NCI-H1694 (cell line): Measurements from ENCODE around the gene DPEP2.
"Not testable (repeated sequence)": the region's sequence is repeated elsewhere in the genome, so short reads cannot be mapped to it uniquely, and the experiment has no call there.

Experiments
- DNase-seq: peaks from one replicate; lab custom pipeline; 2025; lab: John Stamatoyannopoulos, UW

DPEP2 gene, protein sequence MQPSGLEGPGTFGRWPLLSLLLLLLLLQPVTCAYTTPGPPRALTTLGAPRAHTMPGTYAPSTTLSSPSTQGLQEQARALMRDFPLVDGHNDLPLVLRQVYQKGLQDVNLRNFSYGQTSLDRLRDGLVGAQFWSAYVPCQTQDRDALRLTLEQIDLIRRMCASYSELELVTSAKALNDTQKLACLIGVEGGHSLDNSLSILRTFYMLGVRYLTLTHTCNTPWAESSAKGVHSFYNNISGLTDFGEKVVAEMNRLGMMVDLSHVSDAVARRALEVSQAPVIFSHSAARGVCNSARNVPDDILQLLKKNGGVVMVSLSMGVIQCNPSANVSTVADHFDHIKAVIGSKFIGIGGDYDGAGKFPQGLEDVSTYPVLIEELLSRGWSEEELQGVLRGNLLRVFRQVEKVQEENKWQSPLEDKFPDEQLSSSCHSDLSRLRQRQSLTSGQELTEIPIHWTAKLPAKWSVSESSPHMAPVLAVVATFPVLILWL

DNA sequence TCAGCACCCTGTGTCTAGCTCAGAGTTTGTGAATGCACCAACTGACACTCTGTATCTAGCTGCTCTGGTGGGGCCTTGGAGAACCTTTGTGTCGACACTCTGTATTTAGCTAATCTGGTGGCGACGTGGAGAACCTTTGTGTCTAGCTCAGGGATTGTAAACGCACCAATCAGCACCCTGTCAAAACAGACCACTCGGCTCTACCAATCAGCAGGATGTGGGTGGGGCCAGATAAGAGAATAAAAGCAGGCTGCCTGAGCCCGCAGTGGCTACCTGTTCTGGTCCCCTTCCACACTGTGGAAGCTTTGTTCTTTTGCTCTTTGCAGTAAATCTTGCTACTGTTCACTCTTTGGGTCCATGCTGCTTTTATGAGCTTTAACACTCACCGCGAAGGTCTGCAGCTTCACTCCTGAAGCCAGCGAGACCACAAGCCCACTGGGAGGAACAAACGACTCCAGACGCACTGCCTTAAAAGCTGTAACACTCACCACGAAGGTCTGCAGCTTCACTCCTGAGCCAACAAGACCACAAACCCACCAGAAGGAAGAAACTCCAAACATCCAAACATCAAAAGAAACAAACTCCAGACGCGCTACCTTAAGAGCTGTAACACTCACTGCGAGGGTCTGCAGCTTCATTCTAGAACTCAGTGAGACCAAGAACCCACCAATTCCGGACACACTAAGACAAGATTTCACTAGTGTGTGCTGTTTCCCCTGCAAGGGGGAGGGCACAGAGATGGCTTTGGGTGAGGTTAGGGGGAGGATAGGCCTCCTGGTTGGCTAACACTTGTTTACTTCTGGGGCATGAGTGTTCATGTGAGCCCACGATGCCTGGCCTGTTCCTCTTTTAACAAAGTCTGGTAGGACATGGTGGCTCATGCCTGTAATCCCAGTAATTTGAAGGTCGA lies at the start of gene DPEP2:
DPEP2 (minus strand) TSS at position 706 of the 910 bp plus-strand sequence. CDS start 6,272 bp downstream, outside the sequence.
- DNase-seq = not testable (repeated sequence)

DNA sequence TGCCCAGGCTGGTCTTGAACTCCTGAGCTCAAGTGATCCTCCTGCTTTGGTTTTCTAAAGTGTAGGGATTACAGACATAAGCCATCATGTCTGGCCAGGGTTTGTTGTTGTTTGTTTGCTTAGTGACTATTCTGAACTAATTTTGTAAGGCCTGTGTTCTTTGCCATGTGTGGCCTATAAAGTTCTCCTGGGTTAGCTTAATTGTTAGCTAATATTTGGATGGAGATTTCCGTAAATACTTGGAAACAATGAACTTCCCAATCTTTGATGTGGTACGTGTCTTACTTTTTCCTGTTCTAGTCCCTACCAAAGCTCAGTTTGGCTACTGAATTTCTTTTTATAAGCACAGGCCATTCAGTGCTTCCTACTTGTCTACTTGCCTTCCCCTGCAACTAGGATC lies 48.7 kb upstream of the DPEP2 start:
- DNase-seq = no peak

DNA sequence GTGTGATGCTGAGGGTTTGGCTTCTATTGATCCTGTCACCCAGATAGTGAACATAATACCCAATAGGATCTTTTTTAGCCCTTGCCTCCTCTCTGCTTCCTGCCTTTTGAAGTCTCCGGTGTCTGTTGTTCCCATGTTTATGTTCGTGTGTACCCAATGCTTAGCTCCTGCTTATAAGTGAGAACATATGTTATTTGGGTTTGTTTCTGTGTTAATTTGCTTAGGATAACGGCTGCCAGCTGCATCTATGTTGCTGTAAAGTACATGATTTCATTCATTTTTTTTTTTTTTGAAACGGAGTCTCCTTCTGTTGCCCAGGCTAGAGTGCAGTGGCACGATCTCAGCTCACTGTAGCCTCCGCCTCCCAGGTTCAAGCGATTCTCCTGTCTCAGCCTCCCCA lies 46.8 kb upstream of the DPEP2 start:
- peak; percentile 88 for DNase-seq

DNA sequence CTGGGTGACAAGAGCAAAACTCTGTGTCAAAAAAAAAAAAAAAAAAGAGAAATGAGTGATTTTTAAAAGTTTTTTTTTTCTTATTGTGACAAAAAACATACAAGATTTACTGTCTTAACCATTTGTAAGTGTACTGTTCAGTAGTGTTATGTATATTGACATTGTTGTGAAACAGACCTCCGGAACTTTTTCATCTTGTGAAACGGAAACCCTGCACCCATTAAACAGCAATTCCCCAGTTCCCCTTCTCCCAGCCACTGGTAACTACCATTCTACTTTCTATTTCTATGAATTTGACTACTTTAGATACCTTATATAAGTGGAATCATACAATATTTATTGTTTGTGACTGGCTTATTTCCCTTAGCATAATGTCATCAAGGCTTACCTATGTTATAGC lies 42.5 kb upstream of the DPEP2 start:
- no peak for DNase-seq

DNA sequence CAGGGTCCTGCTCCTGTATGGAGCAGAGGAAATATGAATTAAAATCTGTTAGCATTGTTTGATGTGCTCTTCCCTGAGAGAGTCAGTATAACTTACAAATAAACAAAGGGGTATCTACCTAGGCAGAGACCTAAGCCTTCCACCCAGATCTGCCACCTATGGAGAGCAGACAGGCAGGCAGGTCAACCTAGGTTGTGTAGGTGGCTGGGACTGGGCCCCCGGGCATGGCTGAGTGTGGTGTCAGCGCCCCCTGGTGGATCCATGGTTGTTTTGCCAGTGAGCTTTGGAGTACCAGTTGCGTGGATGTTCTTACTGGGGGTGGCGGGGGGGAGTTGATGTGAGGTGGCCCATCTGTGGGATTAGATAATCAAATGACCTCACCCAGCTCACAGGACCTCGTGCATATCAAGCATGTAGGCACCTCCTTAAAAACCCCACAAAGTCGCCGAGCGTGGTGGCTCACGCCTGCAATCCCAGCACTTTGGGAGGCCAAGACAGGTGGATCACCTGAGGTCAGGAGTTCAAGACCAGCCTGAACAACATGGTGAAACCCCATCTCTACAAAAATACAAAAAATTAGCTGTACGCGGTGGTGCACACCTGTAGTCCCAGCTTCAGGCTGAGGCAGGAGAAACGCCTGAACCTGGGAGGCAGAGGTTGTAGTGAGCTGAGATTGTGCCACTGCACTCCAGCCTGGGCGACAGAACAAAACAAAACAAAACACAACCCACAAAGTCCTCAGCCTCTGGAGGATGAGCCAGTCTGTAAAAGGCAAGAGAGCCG lies 41.4 kb upstream of the DPEP2 start:
- peak; percentile 6 for DNase-seq

DNA sequence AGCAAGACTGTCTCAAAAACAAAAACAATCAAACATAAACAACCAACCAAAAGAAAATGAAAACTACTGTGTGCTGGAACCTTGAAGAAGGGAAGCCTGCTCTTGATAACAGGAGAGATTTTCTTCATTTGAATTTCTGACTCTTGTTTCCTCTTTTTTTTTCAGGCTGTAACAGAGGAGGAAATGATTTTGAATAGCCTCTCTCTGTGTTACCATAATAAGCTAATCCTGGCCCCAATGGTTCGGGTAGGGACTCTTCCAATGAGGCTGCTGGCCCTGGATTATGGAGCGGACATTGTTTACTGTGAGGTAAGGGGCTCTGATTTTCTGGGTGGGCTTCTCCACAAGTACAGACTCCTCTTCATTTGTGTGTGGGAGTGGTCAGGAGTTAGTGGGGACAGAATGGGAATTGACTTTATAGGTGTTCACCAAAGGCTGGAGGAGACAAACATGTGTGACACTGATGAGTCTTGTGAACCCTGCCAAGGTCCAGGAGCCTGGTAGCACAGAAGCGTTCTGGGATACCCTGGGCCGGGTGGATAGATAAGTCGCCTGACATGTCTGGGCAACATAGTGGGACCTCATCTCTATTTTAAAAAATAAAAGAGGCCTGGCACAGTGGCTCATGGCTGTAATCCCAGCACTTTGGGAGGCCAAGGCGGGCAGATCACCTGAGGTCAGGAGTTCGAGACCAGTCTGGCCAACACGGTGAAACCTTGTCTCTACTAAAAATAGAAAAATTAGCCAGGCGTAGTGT lies 38.7 kb upstream of the DPEP2 start:
- no peak for DNase-seq

DNA sequence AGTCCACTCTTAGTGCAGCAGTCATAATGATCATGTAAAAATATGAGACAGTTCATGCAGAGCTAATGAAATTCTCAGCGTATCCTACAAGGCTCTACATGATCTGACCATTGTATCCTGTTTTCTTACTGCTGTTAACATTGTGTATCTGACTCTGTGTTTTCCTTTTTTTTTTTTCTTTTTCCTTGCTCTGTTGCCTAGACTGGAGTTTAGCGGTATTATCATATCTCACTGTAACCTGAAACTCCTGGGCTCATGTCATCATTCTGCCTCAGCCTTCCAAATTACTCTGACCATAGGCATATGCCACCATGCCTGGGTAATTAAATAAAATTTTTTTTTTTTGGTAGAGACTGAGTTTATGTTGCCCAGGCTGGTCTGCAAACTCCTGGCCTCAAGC lies 35.9 kb upstream of the DPEP2 start:
- no peak for DNase-seq

DNA sequence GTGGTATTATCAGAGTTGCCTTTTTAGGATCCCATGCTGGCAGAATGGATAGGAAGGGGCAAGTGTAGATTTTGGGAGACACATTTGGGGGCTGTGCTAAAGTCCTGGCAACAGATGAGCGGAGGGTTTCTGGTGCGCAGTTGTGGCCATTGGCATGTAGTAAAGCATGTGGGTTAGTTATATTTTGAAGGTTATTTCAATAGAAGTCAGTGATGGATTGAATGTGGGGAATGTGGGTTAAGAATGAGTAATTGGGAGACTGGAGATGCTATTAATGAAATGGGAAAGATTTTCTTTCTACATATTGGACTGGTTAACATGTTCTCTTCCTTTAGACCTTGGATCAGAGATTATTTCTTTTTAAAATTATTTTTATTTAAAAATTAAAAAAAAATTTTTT lies 33.8 kb upstream of the DPEP2 start:
- no peak for DNase-seq

DNA sequence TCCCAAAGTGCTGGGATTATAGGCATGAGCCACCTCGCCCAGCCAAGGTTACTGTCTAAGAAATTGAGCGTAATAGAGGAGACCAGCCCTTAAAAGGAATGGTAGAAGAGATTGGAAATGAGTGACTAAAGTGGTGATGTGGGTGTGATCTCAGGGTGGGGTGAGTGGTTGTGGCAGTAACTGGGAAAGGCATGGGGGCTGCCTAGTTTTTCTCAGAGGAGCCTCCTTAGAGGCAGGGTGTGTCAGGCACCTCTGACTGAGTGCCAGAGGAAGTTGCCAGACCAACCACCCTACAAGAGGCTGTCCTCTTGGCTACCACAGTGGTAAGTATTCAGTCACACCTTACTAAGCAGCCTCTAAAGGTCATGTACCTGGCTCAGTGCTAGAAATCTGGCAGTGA lies 32.7 kb upstream of the DPEP2 start:
- no peak for DNase-seq

DNA sequence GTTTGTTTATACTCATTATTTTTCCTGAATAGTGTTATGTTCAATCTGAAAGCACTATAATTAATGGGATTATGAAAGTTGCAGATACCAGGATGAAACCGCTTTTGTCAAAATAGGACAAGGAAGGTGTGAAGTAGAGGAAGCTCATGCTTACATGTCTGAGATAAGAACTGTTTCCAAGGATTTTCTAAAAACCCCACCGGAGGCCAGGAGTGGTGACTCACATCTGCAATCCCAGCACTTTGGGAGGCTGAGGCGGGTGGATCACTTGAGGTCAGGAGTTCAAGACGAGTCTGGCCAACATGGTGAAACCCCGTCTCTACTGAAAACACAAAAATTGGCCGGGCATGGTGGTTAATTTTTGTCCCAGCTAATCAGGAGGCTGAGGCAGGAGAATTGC lies 30.8 kb upstream of the DPEP2 start:
- not testable (repeated sequence) for DNase-seq

DNA sequence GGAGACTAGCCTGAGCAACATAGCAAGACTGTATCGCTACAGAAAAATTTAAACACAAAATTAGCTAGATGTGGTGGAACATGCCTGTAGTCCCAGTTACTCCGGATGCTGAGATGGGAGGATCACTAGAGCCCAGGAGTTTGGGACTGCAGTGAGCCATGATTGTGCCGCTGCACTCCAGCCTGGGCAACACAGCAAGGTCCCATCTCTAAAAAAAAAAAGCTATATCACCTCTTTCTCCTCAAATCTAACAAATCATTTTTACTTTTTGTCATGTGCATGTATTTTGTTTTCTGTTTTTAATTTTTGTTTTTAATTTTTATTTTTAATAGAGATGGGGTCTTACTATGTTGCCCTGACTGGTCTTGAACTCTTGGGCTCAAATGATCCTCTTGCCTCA lies 29.7 kb upstream of the DPEP2 start:
- DNase-seq = no peak

DNA sequence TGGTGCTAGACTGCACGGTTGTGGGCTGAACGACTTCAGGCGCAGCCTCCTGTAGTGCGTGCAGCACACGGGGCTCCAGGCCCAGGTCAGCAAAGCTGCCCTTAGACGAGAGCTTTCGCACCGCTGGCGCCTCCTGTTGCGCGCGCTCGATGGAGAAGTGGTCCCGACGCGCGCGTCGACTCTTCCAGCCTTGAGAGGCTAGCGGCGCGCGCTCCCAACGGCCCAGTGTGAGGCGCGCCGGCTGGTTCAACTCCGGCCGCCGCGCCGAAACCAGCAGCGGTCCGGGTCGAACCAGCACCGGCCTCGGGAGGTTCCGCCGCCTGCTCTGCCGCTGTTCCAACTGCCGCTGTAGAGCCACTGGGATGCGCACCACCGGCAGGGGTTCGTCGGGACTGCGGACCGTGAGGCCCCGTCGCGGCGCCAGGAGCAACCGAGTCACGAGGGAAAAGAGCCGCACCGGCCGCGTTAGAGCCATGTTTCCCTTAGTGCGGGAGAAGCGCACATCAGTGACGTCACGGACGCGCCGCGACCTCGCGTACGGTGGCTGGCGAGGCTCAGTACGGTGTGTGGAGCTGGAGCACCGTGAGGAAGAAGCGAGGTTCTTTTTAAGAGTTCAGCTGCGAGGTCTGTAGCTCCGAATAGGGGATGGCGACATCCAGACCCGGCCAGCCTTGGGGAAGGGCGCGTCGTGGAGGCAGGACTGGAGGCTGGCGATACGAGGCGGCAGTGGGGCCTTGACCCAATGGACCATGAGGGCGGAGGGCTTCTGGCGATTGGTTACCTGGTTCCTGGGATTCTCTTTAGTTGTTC lies 23.6 kb upstream of the DPEP2 start, which contains the start of the genes DDX28 and DUS2:
DDX28 (minus strand) TSS at position 505 of the 810 bp plus-strand sequence; CDS start at position 475, 30 bp downstream.
DUS2 (plus strand) TSS at position 557 of the 810 bp plus-strand sequence. CDS start 14,740 bp downstream, outside the sequence.
- peak; percentile 81 for DNase-seq

DNA sequence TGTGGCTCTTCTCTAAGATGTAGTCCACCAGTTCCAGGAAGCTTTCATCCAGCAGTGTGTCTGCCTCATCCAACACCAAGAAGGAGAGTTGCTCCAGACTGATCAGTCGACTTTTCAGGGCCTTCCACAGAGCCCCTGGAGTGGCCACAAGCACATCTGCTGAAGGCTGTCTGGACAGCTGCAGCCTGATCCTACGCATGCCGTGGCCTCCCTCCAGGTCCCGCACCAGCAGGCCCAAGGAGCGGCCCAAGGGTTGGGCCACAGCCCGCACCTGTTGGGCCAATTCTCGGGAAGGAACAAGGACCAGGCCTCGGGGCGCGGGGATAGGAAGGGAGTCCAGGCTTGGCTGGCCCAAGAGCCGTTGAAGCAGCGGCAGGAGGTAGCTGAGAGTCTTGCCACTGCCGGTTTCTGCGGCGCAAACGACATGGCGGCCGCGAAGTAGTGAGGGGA lies 23.0 kb upstream of the DPEP2 start:
- DNase-seq = no peak

DNA sequence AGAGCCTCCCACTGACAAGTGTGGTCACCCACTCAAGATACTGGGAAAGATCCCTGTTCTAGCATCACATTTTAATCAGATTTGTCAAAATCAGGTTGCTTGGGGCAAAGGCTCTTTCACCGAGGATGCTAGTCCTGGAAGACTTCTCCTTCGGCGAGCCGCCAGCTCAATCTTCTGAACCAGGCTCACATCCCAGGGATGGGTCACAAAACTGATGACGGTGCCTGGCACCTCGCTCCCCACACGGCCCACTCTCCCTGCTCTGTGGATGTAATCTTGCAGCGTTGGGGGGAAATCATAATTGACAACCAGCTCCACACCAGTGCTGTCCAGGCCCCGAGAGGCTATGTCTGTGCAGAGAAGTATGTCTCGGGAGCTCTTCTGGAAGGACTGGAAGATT lies 22.2 kb upstream of the DPEP2 start:
- DNase-seq = no peak

DNA sequence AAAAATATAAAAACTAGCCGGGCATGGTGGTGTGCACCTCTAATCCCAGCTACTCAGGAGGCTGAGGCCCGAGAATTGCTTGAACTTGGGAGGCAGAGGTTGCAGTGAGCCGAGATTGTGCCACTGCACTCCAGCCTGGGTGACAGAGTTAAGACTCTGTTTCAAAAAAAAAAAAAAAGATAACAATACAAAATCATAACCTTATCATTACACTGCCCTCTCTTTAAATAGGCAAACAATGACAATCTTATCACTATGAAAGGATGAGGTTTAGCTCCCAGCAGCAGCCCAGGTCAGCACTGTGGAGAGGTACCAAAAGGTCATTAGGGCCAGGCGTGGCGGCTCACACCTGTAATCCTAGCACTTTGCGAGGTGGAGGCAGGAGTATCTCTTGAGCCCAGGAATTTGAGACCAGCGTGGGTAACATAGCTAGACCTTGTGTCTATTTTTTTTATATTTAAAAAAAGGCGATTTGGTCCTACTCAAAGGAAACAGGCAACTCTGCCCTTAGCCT lies 19.9 kb upstream of the DPEP2 start:
- no peak for DNase-seq

DNA sequence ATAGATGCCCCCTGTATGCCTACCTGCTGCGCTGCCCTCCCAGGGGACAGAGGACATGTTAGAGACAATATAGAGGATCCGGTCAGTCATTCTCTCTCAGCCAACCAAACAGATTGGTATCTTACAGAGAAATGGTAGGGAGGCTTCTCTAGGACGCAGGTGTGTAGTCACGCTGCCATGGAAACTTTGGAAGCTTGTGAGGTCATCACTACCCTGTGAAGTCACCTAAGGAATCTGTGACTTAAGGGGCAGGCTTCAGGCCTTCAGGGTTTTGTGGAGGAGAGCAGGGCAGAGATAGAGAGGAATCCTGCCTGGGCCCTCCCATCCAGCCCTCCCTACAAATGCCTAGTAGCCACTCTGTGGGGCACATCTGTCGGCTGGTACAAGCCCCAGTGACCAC lies 16.4 kb upstream of the DPEP2 start, which contains the start of gene DPEP2NB:
DPEP2NB (minus strand) TSS at position 231 of the 400 bp plus-strand sequence; CDS start at position 90, 141 bp downstream.
- DNase-seq = no peak

DNA sequence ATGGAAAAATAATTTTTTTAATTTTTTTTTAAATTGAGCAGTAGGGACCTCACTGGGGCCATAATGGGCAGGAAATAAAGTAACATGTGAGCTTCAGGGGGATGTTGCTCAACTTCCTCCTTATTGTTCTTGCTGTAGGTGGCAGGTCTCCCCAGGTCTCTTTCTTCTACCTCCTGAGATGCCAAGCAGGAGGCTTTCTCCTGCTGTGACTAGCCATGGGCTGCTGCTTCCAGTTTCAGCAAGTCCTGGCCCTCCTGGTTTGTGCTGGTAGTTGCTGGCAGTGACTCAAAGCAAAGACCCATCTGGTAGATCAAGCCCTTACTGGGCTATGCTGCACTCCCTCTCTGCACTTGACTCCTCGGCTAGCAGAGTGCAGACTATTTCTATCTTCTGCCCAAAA lies 14.2 kb upstream of the DPEP2 start:
- DNase-seq = no peak

DNA sequence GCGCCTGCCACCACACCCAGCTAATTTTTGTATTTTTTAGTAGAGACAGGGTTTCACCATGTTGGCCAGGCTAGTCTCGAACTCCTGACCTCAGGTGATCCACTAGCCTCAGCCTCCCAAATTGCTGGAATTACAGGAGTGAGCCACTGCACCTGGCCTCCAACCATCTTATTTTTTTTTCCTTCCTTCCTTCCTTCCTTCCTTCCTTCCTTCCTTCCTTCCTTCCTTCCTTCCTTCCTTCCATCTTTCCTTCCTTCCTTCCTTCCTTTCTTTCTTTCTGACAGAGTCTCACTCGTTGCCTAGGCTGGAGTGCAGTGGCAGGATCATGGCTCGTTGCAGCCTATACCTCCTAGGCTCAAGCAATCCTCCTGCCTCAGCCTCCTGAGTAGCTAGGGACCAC lies 10.6 kb upstream of the DPEP2 start:
- not testable (repeated sequence) for DNase-seq

DNA sequence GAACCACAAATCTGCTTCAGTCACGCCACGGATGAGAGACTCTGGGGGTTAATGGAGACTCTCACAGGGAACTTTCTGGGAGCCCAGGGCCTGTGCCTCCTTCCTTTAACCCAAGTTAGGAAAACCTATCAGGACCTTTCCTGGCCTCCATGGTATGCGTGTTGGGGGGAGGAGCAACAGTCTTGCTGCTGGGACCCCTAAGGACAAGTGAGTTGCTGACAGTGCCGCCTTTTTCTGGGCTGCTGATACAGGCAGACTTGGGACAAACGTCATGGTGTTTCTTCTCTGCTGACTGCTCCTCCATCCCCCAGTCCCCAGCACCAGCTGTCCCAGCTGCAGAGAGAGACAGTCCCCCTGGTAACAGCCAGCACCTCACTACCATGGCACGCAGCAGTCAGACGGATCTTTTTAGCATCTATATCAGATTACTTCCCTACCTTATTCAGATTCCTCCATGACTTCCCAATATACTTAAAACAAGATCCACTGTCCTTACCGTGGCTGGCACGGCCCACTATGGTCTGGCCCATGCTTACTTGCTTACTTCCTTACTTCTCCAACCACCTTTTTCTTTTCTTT lies 10.0 kb upstream of the DPEP2 start:
- no peak for DNase-seq
